Neutrophil (primary cell): ENCODE measurements around the gene ANKFY1.

Source experiments
- H3K27ac ChIP-seq: fragments of 200-600 bp; sonication (generic); 2 replicates; pipeline ENCODE4 v1.5.1; 2016; ENCODE audit warnings: mild to moderate bottlenecking, moderate library complexity
- H3K27me3 ChIP-seq: fragments of 200-600 bp; sonication (generic); 2 replicates; pipeline ENCODE4 v1.6.0; 2016; ENCODE audit warnings: mild to moderate bottlenecking
- H3K36me3 ChIP-seq: fragments of 200-600 bp; sonication (generic); 2 replicates; pipeline ENCODE4 v1.5.1; 2017
- H3K4me1 ChIP-seq, 2 experiments: fragments of 200-600 bp in 1 of 2; sonication (generic) in 1 of 2; 1 replicate in 1 of 2; 2 replicates in 1 of 2; pipeline versions ENCODE4 v1.5.1 to v1.6.1; 2013 to 2016; ENCODE audit warnings: low read depth in 1 of 2, low read length in 1 of 2, mild to moderate bottlenecking in 1 of 2, moderate library complexity in 1 of 2; ENCODE audit not compliant: control insufficient read depth in 1 of 2, insufficient read depth in 1 of 2
- H3K4me3 ChIP-seq, 2 experiments: fragments of 200-600 bp in 1 of 2; sonication (generic) in 1 of 2; 1 replicate in 1 of 2; 2 replicates in 1 of 2; pipeline ENCODE4 v1.5.1; 2013 to 2016; ENCODE audit warnings: low read depth in 1 of 2, low read length in 1 of 2, mild to moderate bottlenecking in 1 of 2, moderate library complexity in 1 of 2
- H3K9me3 ChIP-seq: fragments of 200-600 bp; sonication (generic); 2 replicates; pipeline ENCODE4 v1.5.1; 2016
- CTCF ChIP-seq: fragments of 200-600 bp; sonication (generic); IDR thresholded peaks from 2 replicates; pipeline ENCODE4 v1.5.1; 2016; ENCODE audit warnings: antibody characterized with exemption

ANKFY1 gene

GRCh38 chr17:4175921-4176807 is 87.6 kb downstream of the ANKFY1 start:
- H3K4me1 ChIP-seq = peaks cover 31 to 39% of the 10 kb centered on the region in 2 experiments
- H3K27me3 ChIP-seq = no peaks in the 10 kb centered on the region
- H3K36me3 ChIP-seq = peaks cover 84% of the 10 kb centered on the region
- H3K9me3 ChIP-seq = no peaks in the 10 kb centered on the region
- peak overlapping the region; percentile 88 for H3K27ac ChIP-seq
- no peak for TF ChIP-seq CTCF
- no peak overlapping the region for H3K4me3 ChIP-seq

- H3K9me3 ChIP-seq = no peaks in the 10 kb centered on the region
- no peak overlapping the region for H3K4me3 ChIP-seq
- TF ChIP-seq CTCF = no peak
- no peak overlapping the region for H3K27ac ChIP-seq
- H3K27me3 ChIP-seq = no peaks in the 10 kb centered on the region
- H3K36me3 ChIP-seq = peaks cover 88% of the 10 kb centered on the region
- H3K4me1 ChIP-seq = peaks cover 31 to 37% of the 10 kb centered on the region in 2 experiments
These were observed 89.2 kb downstream of the ANKFY1 start for GRCh38 chr17:4174556-4174955.

- H3K4me3 ChIP-seq = no peak overlapping the region
- H3K9me3 ChIP-seq = no peaks in the 10 kb centered on the region
- no peaks in the 10 kb centered on the region for H3K27me3 ChIP-seq
- peaks cover 23 to 29% of the 10 kb centered on the region in 2 experiments for H3K4me1 ChIP-seq
- TF ChIP-seq CTCF = no peak
- H3K27ac ChIP-seq = no peak overlapping the region
- peaks cover 88% of the 10 kb centered on the region for H3K36me3 ChIP-seq
These were observed 90.0 kb downstream of the ANKFY1 start for GRCh38 chr17:4173781-4174180.

GRCh38 chr17:4172356-4172755 is 91.4 kb downstream of the ANKFY1 start:
- H3K36me3 ChIP-seq = peaks cover 93% of the 10 kb centered on the region
- no peak overlapping the region for H3K4me3 ChIP-seq
- H3K9me3 ChIP-seq = no peaks in the 10 kb centered on the region
- TF ChIP-seq CTCF = no peak
- peaks cover 9 to 25% of the 10 kb centered on the region in 2 experiments for H3K4me1 ChIP-seq
- no peak overlapping the region for H3K27ac ChIP-seq
- no peaks in the 10 kb centered on the region for H3K27me3 ChIP-seq

- Histone ChIP-seq H3K4me3 (no peak overlapping the region), H3K36me3 (peaks cover 92% of the 10 kb centered on the region), H3K27ac (no peak overlapping the region), H3K9me3 (no peaks in the 10 kb centered on the region), H3K27me3 (no peaks in the 10 kb centered on the region), H3K4me1 (peaks cover 0 to 11% of the 10 kb centered on the region in 2 experiments)
- TF ChIP-seq CTCF = no peak
These were observed 93.0 kb downstream of the ANKFY1 start for GRCh38 chr17:4170639-4171280.
